Eye (tissue), 1 donor: ENCODE data around the gene THOC5.
"Not testable (repeated sequence)": the region's sequence is repeated elsewhere in the genome, so short reads cannot be mapped to it uniquely, and the experiment has no call there.

Source experiments
- DNase-seq: peaks from one replicate; pipeline ENCODE4 v3.0.0-alpha.2; 2015

Gene THOC5

GRCh38 chr22:29559853-29560252, 6.3 kb upstream of the THOC5 start:
- DNase-seq, result no peak

- no peak for DNase-seq
Observed at GRCh38 chr22:29559030-29559429, 5.5 kb upstream of the THOC5 start.

GRCh38 chr22:29555065-29555644, 1.6 kb upstream of the THOC5 start:
- no peak for DNase-seq

- DNase-seq, result not testable (repeated sequence)
Observed at GRCh38 chr22:29552357-29552756, 1.2 kb downstream of the THOC5 start.

- DNase-seq, result no peak
Observed at GRCh38 chr22:29550005-29550404, 3.6 kb downstream of the THOC5 start.

- DNase-seq, result not testable (repeated sequence)
Observed at GRCh38 chr22:29545045-29545444, 8.5 kb downstream of the THOC5 start.

- no peak for DNase-seq
Observed at GRCh38 chr22:29541845-29542244, 11.7 kb downstream of the THOC5 start.

GRCh38 chr22:29539105-29539504, 14.5 kb downstream of the THOC5 start:
- no peak for DNase-seq

- no peak for DNase-seq
Observed at GRCh38 chr22:29536411-29536810, 17.1 kb downstream of the THOC5 start.

GRCh38 chr22:29531419-29531818, 22.1 kb downstream of the THOC5 start:
- DNase-seq, result no peak

GRCh38 chr22:29530716-29531115, 22.8 kb downstream of the THOC5 start:
- DNase-seq, result no peak

- DNase-seq, result no peak
Observed at GRCh38 chr22:29528144-29528543, 25.4 kb downstream of the THOC5 start.

- DNase-seq, result peak; percentile 4
Observed at GRCh38 chr22:29524442-29525191, 28.9 kb downstream of the THOC5 start.

GRCh38 chr22:29523761-29524160, 29.8 kb downstream of the THOC5 start:
- no peak for DNase-seq

GRCh38 chr22:29521526-29521925, 32.0 kb downstream of the THOC5 start:
- DNase-seq, result no peak

GRCh38 chr22:29520851-29521250, 32.7 kb downstream of the THOC5 start:
- DNase-seq, result no peak

- DNase-seq, result no peak
Observed at GRCh38 chr22:29519996-29520395, 33.6 kb downstream of the THOC5 start.

- DNase-seq, result no peak
Observed at GRCh38 chr22:29518427-29518826, 35.1 kb downstream of the THOC5 start.

GRCh38 chr22:29517215-29517908, 36.2 kb downstream of the THOC5 start:
- DNase-seq, result no peak

GRCh38 chr22:29512031-29512430, 41.5 kb downstream of the THOC5 start:
- DNase-seq, result no peak

- DNase-seq, result no peak
Observed at GRCh38 chr22:29511126-29511862, 42.3 kb downstream of the THOC5 start.

GRCh38 chr22:29510542-29510941, 43.0 kb downstream of the THOC5 start:
- DNase-seq, result no peak

GRCh38 chr22:29509815-29510214, 43.7 kb downstream of the THOC5 start:
- DNase-seq, result no peak
